Muscle of back (tissue), 11 donors: Measurements from ENCODE around the gene LRP1. TPM values are rescaled to one million over a fixed set of nuclear protein-coding genes. Genes with fewer than 3 reads are reported as not detected.

Experiments used
- DNase-seq, 3 donors: peaks; one replicate each; pipeline versions ENCODE4 v3.0.0 to v3.0.0-alpha.2; 2013
- polyA plus RNA-seq, 10 donors: library from polyadenylated mRNA; unstranded; fragments of 120-200 nt; gene quantifications; one replicate each; pipeline ENCODE4 v1.2.1, GENCODE V29; 2013; ENCODE audit not compliant: insufficient read length in 10 of 10

The LRP1 gene
- polyA plus RNA-seq, 10 donors: 95.2 to 226 (median 134) TPM

DNA sequence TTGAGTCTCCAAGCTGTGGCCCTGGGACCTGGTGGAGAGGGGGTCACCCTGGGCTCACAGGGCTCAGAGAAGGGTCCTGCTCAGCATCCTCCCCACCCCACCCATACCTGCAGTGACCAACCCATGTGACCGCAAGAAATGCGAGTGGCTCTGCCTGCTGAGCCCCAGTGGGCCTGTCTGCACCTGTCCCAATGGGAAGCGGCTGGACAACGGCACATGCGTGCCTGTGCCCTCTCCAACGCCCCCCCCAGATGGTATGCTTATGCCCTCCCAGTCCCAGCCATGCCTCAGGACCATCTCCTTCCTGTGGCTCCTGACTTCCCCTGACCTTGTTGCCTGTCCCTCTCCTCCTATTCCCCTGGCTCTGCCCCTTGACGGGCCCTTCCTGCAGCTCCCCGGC, 81.6 kb downstream of the LRP1 start:
- DNase-seq: no peak

- no peak for DNase-seq
These were observed 82.2 kb downstream of the LRP1 start for GRCh38 chr12:57210461-57210860.

DNA sequence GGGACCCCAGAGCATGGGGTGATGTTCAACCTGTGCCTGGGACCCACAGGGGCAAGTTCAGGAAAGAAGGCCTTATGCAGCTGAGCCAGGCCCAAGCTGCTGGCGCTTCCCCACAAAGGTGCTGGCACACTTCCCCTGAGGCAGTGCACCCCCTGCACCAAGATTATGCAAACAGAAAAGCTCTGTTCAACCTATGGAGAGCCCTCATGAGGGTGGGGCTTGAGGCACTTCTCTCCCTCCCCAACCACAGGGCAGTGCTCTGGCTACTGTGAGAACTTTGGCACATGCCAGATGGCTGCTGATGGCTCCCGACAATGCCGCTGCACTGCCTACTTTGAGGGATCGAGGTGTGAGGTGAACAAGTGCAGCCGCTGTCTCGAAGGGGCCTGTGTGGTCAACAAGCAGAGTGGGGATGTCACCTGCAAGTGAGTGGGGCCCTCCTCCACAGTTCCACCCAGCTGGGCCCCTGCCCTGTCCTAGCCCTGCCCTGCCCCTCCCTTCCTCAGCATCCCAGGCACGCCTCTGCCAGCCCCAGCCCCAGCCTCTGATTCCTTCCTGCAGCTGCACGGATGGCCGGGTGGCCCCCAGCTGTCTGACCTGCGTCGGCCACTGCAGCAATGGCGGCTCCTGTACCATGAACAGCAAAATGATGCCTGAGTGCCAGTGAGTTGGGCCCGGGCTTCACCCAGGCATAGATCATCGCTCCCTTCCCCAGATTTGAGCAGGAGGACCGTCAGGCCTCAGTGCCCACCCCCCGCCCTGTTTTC, 82.8 kb downstream of the LRP1 start:
- no peak for DNase-seq

DNA sequence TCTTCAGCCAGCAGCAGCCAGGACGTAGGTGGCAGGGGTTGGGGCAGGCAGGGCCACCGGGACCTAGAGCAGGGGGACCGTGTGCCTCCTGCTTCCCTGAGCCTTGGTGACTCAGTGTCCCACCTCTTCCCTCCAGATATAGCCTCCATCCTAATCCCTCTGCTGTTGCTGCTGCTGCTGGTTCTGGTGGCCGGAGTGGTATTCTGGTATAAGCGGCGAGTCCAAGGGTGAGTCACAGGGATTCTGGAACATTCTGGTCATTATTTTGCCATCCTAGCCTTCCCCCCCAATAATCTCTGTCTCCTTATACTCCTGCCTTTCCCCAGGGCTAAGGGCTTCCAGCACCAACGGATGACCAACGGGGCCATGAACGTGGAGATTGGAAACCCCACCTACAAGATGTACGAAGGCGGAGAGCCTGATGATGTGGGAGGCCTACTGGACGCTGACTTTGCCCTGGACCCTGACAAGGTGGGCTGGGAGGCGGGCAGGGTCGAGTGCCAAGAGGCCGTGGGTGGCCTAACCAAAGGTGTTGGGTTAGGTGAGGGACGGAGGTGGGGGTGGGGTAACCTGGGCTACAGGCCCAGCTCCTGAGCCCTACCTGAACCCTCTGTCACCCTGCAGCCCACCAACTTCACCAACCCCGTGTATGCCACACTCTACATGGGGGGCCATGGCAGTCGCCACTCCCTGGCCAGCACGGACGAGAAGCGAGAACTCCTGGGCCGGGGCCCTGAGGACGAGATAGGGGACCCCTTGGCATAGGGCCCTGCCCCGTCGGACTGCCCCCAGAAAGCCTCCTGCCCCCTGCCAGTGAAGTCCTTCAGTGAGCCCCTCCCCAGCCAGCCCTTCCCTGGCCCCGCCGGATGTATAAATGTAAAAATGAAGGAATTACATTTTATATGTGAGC, 83.8 kb downstream of the LRP1 start:
- no peak for DNase-seq

DNA sequence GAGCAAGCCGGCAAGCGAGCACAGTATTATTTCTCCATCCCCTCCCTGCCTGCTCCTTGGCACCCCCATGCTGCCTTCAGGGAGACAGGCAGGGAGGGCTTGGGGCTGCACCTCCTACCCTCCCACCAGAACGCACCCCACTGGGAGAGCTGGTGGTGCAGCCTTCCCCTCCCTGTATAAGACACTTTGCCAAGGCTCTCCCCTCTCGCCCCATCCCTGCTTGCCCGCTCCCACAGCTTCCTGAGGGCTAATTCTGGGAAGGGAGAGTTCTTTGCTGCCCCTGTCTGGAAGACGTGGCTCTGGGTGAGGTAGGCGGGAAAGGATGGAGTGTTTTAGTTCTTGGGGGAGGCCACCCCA, 84.4 kb downstream of the LRP1 start:
- no peak for DNase-seq

- DNase-seq: peak; percentile 78 to 93 (median 86)
These were observed 84.9 kb downstream of the LRP1 start for GRCh38 chr12:57213058-57213715.

DNA sequence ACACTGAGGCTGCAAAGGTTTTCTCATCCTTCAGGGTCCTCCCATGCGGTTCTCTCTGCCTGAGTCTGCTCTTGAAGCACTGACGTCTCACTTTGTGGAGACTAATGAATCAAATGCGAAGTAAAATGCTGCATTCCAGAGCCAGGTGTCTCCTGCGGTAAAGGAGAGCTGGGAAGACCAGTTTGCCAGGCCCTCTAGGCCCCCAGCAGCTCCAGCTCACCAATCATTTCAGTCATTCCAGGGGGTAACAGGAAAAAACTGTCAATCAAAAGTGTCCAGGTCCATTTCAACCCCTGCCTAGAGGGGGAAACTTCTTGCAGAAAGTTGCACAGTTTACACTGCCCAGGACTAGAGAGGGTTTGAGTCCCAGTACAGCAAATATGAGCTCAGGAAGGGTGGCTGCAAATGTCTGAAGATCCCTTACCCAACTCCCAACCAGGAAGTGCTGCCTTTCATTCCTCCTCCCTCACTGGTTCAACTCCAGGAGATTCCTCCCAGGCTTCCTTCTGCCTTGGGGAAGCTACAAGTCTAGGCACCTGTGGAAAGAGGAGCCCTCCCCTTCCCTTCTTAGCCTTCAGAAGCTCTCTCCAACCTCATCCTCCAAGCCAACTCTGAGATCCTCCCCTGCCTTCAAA, 85.6 kb downstream of the LRP1 start:
- no peak for DNase-seq

DNA sequence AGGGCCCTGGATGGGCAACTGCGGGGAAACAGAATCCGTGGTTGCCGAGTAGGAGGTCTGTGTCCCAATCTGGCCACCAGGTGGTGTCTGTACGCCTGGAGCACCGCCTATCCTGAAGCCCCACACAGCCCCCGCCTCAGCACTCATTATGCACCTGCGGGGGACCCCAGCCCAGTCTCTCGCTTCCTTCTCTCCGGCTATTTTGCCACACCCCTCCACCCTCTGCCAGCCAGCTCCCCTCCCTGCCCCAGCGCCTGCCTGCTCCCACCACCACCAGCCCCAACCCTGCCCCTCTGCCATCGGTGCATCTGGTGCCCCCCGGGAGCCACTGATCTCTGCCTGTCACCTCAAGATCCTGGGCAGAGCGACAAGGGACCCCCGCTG, 86.1 kb downstream of the LRP1 start:
- peak in 1 of 3 donors; percentile 78 for DNase-seq

DNA sequence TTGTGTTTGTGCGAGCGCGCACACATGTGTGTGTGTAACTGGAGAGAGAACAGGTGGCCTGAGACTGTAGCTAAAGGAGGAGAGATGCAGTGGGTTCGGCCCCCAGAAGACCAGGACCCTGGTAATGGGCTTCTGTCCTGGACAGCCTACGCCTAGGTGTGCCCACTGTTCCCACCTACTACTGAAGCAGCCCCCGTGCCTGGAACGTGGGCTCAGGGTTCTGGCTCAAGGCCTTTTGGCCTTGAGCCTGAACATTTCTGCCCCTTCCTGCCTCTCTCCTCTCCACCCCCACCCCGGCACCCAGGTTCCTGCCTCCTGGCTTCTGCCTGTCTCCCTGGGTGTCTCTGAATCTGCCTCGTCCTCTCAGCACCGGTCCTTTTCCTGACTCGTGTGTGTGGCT, 86.8 kb downstream of the LRP1 start:
- DNase-seq: no peak

- peak in 1 of 3 donors; percentile 51 for DNase-seq
These were observed 87.4 kb downstream of the LRP1 start for GRCh38 chr12:57215668-57216013.

DNA sequence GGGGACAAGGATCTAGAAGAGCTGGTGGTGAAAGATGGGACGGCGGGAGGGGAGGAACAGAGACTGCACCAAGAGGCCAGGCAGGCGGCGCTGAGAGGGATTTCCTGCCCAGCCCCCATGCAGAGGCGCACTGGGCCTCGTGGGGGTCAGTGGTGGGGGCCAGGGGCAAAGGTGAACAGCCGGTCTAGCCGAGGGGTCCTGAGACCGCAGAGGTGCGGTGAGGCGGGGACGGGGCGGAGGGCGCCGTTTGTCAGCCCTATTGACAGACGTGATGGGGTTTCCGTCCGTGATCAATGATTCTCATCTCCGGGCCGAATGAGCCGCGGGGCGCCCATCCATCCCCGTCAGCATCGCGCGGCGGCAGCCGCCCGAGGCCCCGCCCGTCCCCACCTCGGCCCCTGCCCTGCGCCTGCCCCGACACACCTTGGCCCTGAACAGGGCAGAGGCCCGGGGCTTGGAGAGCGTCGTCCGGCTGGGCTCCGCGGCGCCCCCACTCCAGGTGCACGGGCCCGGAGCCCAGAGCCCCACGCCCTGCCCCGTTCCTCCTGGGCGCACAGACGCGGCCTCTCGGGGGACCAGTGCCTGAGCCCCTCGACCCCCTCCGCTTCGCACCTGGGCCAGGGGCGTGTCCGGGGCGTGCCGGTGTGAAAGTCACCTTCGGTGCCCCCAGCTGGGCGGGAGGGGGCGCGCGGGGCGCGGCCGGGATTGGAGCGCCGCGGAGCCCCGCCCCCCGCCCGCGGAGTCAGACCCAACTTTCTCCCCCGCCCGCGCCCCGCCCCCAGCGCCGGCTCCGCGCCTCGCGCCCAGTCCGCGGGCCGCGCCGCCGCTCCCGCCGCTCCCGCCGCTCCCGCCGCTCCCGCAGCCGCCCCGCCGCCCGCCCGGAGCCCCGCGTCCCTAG, 88.0 kb downstream of the LRP1 start, which contains the start of gene NXPH4:
TSS of gene NXPH4 (plus strand) at position 781 of the 898 bp plus-strand sequence. CDS start 176 bp downstream, outside the sequence.
- peak in 1 of 3 donors; percentile 64 for DNase-seq

- peak in 1 of 3 donors; percentile 77 for DNase-seq
These were observed 88.9 kb downstream of the LRP1 start for GRCh38 chr12:57216921-57217879.

- peak in 1 of 3 donors; percentile 64 for DNase-seq
These were observed 90.0 kb downstream of the LRP1 start for GRCh38 chr12:57218030-57218853.

GRCh38 chr12:57219205-57219992, 91.1 kb downstream of the LRP1 start:
- peak in 1 of 3 donors; percentile 34 for DNase-seq

DNA sequence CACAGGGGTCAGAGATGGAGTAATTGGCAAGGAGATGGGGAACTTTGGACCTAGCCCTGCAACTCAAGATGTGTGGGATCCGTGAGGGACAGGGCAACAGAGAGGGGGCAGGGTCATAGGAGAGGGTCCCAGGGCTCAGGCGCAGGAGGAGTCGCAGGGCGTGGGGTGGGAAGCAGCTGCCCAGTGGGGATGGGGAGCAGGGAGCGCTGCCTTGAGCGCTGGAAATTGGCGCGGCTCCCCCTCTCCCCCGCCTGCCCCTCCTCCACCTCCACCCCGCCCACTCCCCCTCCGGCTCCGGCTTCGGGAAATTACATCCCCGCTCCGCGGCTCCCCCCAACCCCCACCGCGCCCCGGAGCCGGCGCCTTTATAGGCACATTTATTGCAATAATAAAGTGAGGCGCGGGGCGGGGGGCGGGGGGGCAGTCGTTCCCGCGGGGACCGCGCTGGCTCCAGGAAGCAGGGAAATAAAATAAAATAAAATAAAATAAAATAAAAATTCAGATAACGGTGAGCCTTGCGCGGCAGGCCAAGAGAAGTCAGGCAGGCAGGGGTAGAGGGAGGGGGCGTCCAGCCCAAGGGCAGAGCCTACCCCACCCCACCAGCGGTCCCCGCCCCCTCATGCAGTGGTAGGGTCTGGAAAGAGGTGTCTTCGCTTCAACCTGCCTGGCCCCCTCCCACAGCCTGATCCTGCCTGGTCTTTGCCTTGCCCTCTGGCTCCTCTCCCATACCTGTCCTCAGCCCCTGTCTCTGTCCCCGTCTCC, 91.9 kb downstream of the LRP1 start:
- no peak for DNase-seq

- DNase-seq: no peak
These were observed 92.5 kb downstream of the LRP1 start for GRCh38 chr12:57220770-57221168.
